IMR-90 (cell line): ENCODE data around the gene RPL4.

Source experiments
- BHLHE40 ChIP-seq: fragments of 150-350 bp; IDR thresholded peaks from 2 replicates; pipeline ENCODE4 v1.6.1; 2016; ENCODE audit warnings: mild to moderate bottlenecking, low read depth, low read length
- CEBPB ChIP-seq: IDR thresholded peaks from 2 replicates; pipeline ENCODE4 v1.6.1; 2012; ENCODE audit warnings: low read depth, low read length, improper control_type of control experiment
- CTCF ChIP-seq: conservative IDR thresholded peaks from 2 replicates; pipeline ENCODE4 v1.5.1; 2012; ENCODE audit warnings: mild to moderate bottlenecking, low read depth, low read length, improper control_type of control experiment
- FOS ChIP-seq: fragments of 150-350 bp; IDR thresholded peaks from 2 replicates; pipeline ENCODE4 v1.6.1; 2016; ENCODE audit warnings: low read depth, low read length
- MAFK ChIP-seq: IDR thresholded peaks from 2 replicates; pipeline ENCODE4 v1.6.1; 2012; ENCODE audit warnings: low read depth, low read length, improper control_type of control experiment
- MAZ ChIP-seq: IDR thresholded peaks from 2 replicates; pipeline ENCODE4 v1.6.1; 2012; ENCODE audit warnings: low read depth, mild to moderate bottlenecking, low read length, improper control_type of control experiment, moderate library complexity, borderline replicate concordance
- MXI1 ChIP-seq: IDR thresholded peaks from 2 replicates; pipeline ENCODE4 v1.6.1; 2012; ENCODE audit warnings: low read depth, mild to moderate bottlenecking, low read length, moderate library complexity, borderline replicate concordance
- POLR2A ChIP-seq: IDR thresholded peaks from 2 replicates; pipeline ENCODE4 v1.6.1; 2012; ENCODE audit warnings: mild to moderate bottlenecking, low read depth, low read length
- RFX5 ChIP-seq: IDR thresholded peaks from 2 replicates; pipeline ENCODE4 v1.8.0; 2012; ENCODE audit warnings: low read depth, mild to moderate bottlenecking, low read length, moderate library complexity
- USF2 ChIP-seq: fragments of 150-350 bp; IDR thresholded peaks from 2 replicates; pipeline ENCODE4 v1.6.1; 2017; ENCODE audit warnings: mild to moderate bottlenecking, antibody characterized with exemption, low read length, low read depth

- TF ChIP-seq MAZ (no peak), CTCF (no peak), USF2 (no peak), FOS (no peak), POLR2A (no peak), RFX5 (no peak), BHLHE40 (no peak), MXI1 (no peak), MAFK (no peak), CEBPB (no peak)
Observed at GRCh38 chr15:66459818-66460615, 44.6 kb downstream of the RPL4 start.
